GM18498 (cell line): ENCODE results near the gene NFIA.
"Not testable (repeated sequence)": the region's sequence is repeated elsewhere in the genome, so short reads cannot be mapped to it uniquely, and the experiment has no call there.

Experiments used
- ATAC-seq: cut with Tn5 transposase; IDR thresholded peaks from one replicate; pipeline ENCODE4 v1.9.1; 2021; ENCODE audit warnings: mild to moderate bottlenecking, moderate library complexity; ENCODE audit not compliant: unreplicated experiment

NFIA gene

DNA sequence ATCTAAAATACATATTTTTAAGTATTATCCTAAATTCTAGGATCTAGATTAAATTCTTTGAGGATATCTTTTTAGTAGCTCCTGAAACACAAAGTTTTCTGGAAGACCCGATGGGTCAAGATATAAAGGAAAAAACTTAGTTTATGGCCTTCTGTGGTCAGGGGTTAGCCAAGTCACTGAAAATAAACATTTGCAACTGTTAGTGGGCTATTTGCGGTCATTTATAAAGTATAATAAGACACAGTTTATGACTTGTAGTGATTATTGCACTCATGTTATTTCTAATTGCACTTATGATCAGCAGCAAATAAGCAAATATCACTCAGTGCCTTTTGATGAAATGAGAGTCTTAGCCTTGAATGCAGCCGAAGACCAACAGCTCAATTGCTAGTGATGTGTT is 183.3 kb downstream of the NFIA start:
- no peak for ATAC-seq

DNA sequence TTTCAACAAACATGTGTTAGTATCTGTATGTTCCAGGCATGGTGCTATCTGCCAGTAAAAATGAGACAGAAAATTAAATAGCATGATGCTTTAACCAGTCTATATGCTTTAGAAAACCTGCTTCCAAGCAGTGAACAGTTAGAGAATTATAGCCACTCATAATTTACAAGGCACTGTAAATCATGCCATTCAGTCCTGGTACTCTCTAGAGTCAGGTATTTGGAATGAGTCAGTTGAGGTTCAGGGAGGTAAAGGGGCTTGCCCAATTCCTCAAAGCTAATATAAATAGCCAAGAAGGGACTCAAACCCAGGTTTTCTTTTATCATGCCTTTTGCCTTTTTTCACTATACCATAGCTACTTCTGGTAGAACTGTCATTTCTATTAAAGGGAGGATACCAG is 184.4 kb downstream of the NFIA start:
- no peak for ATAC-seq

DNA sequence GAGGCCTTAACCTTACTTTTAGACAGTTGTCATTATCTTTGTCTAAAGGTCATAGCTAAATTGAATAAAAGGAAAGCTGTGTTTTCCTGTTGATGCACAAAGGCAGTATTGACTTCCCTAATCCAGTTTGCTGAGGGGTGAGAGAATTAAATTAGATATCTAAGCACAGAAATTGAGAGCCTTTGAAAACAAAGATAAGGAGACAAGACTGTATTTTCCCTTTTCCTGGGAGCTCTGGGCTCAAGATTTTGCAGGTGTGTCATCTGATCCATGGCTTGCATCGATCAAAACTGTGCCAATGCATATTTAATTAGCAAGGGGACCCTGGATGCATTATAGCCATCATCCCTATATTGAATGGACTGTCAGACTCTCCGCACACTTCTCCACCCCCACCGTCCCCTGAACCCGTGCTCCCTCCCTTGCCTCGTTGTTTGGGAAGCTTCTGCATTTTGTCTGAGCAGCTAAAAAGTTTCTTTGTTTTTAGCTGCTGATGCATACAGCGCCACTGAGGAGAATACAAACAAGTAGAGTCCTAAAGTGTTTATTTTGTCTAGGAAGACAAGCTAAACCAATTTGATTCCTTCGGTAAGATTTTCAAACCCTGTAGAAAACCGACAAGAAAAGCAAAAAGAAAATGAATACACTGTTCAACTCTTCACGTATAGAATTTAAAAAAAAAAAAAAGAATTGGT is 186.3 kb downstream of the NFIA start:
- ATAC-seq = no peak

DNA sequence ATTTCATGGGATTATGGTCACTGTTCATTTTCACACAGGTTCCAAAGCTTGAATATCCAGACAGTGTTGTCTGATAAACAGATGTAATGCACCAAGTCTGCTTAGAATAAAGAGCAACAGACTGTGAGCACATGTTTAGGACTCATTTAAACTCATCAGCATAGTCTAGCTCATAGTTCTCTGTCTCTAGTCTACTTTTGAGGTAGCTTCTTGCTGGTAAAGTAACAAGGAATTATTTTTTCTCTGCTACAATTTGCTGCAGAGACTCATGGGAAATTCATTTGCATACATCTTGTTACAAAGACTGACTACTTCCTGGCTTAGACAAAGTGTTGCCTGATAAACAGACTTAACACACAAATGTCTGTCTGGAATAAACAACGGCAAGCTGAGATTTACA is 187.2 kb downstream of the NFIA start:
- no peak for ATAC-seq

DNA sequence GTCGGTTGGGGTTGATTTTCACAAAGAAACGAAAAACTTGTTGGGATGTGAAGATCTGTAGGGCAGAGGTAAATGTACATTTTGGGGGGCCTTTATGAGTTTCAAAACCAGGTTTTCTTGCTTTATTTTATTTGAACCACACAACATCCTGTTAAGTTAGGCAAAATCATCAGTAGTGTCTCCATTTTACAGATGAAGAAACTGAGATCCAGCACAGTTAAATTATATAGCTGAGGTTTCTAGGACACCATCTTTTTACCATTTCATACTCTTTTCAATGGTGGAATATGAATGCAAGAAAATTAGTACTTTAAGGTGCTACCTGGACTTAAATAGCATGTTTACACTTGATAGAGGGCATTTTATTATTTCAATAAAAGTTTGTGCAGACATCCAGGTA is 187.7 kb downstream of the NFIA start:
- ATAC-seq = no peak

DNA sequence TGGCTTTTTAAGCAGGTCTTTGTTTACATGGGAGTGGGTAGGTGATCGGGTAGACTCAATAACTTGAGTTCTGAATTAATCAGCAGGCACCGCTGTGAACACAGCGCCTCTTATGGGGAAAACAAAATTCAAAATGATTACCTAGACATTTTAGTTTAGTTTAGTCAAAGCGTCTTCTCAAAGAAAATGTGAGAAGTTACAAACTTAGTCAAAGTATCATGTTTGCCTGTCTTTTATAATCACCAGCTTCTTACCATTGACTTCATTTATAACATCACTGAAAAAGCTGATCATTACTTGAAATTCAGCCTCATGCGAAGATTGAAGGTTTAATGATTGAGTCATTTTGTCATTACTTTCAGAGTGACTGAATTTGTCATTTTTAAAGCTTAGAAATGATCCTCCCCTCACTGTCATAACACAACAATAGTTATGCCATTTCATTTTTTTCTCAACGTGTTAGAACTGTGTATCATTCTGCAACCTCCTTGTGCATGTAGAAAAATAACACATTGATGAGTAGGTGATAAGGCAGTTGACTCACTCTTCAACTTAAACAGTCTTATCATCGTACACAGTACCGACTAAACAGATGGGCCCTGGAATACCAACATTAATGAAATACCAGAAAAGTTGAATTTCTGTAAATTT is 188.5 kb downstream of the NFIA start:
- ATAC-seq = no peak

DNA sequence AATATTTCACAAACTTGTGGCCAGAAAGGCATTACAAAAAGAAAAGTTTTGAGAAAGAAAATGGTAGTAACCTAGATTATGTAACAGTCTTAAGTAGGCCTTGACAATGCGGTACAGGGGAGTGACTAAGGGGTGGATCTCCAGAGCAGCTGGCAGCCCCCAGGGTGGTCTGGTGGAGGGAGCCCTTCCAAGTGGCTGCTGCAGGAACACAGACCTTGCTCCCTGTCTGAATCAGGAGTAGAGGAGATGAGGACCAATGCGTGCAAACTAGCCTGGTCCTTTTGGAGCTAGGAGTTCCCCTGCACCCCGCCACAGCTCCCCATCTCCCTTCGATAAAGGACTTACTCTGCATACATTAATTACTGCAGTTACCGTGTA is 189.0 kb downstream of the NFIA start:
- ATAC-seq = no peak

DNA sequence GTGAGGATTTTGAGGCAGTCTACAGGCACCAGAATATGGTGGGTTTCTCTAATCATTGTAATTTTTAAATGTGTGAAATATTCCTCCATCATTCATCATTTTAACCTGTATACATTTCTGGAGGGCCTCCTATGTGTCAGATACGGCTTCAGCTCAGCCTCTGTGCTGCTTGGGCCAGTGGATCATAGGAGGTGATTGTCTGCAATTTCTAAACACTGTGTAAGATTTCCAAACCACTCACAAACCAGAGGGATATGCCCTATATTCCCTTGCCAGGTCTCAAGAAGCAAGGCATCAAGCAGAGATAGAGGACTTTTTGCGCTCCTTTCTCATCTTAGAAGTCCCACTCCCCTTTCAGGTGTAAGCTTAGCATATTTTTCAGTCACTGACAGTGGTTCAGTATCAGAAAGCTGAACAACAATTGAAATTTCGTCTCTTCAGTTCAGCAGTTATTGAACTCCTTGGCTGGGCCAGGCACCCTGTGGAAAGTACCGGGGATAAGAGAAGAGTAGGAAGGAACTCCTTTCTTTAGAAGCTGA is 190.9 kb downstream of the NFIA start:
- no peak for ATAC-seq

DNA sequence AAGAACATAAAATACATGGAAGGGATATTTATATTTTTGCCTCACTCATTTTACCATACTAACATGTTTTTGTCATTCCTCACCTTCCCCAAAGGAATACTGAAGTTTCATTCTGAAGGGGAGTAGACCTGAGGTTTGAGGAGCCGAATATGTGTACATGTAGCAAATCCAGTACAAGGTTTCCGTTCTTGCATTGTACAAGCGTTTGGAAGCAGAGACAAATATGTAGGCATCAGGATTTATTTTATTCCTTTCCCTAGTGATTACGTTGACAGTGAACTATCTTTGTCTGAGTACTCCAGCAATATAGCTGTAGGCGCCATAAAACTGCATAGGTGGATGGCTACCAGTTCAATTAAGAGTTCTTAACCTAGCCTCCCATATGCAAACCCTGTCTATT is 191.5 kb downstream of the NFIA start:
- no peak for ATAC-seq

DNA sequence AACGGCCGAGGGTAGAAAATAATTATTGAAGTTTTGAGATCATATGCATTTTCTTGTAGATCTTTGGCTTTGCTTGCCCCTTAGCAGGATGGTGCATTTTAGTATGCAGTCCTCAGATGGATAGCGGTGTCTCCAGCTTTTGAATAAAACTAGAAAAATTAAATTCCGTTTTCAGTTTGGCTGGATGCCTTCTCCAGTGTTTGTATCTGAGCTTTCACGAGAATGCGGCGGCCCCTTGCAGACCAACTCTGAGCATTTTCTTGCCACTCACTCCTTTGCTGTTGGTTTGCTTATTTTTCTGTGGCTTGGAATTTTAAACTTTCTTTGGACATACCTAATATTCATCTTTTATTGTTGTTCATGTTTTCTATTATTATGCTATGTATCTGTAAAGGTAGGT is 192.6 kb downstream of the NFIA start:
- ATAC-seq = no peak

DNA sequence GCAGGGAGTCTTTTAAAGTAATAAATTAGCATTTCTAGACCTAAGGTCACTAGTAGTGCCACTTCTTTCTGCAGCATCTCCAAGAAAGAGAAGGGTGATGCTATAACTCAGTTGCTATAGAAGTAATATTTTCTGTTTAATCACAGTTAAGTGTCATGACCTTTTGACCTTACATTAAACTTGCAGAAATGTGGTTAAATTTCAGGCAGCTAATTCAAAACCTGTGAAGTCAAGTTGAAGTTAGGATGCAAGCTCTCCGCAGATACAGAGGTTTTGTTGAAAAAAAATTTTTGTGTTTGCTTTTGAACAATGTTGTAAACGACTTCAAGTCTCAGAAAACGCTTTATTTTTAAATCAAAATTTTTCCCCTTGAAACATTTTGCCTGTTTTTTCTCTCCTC is 193.9 kb downstream of the NFIA start:
- no peak for ATAC-seq

DNA sequence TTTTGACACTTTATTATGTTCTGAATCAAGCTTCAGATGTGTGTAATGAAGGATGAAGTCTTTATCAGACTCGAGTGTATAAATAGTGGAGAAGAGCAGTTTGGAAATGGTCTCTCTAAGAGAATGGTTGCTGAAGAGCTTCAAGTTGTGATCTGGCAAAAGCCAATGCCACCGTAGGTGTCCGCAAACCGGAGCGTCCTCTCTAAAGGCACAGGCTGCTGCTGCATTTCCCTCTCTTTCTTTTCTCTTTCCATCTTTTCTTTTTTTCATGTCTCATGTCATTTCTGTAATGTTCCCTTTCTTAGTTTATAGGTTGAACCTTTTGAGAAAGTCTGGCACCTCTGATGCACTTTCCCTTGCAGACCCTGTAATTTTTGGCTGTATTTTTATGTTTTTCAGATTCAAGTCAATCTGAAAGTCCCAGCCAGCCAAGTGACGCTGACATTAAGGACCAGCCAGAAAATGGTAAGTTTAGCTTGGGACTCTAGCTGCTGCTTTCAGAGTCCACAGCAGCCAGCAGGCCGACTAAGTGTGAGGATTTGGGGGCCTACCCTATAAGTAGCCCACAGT is 194.8 kb downstream of the NFIA start:
- ATAC-seq = no peak

DNA sequence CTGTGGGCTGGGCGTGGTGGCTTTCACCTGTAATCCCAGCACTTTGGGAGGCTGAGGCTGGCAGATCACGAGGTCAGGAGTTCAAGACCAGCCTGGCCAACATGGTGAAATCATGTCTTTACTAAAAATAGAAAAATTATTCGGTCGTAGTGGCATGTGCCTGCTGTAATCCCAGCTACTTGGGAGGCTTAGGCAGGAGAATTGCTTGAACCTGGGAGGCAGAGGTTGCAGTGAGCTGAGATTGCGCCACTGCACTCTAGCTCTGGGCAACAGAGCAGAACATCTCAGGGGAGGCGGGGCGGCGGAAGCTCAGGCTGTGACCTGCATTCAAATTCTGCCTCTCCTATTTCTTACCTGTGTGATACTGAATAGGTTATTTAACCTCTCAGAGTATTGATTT is 196.1 kb downstream of the NFIA start:
- ATAC-seq = not testable (repeated sequence)

DNA sequence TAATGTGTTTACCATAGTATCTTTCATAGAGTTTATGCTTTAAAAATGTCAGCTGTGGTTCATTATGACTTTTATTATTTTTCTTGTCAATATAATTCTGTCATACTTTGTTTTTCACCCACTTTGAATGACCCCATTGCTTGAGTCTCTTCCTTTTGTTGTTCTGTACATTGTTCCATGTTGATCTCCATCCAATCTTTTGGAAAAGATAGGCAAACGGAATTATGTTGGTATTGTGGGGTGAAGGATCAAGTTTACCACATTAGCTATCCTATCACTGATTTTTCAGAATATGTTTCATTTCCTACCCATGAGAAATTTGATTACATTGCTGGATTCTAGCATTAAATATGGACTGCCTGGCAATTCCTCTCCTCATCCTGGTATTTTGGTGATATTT is 196.6 kb downstream of the NFIA start:
- ATAC-seq = no peak

DNA sequence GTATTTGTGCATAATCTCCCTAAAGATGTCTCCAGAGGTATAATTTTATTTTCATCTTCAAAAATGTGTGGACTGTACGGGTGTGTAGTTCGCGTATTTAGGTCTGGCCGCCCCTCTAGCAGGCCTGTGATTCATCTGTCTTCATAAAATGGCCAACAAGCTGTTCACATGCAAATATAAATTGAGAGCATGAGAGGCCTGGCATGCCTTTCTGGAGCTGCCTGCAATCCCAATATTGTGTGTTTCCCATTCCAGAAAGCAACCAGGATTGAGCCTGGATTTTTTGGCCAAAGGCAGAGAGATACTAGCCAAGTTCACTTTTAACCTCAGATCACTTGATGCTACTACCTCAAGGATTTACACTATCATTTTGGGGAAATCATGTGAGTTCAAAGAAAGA is 197.2 kb downstream of the NFIA start:
- ATAC-seq = no peak

DNA sequence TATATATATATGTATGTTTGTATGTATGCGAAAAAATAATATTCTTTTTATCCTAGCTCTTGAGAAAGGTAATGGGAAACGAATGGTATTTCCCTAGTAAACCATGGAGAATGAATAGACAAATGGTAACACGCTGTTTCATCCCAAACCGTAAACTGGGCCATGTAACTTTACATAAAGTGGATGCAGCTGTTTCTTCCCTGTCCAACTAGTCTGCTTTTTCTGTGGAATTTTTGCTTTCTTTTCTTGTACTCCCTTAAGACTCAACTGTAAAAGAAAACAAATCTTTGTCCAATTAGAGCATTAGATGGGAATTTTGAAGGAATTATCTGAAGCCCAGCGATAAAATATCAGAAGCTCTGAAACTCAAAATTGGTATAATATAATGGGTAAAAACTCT is 198.1 kb downstream of the NFIA start:
- no peak for ATAC-seq

DNA sequence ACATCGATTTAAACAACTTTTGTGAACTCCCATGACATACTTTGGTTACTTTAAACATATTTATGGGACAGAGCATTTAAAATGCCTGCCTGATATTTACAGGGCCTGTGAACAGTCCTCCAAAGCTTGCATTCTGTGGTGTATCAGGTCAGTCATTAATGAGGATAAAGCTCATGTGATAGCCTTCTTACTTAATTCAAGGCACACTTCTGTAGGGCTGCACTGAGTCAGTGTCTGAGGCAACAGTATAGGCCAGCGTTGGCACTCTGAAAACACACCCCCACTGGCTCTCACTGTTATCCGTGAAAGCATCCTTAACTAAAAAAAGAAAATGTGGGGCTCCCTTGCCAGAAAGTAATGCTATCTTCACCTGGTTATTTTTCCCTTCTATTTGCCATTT is 200.0 kb downstream of the NFIA start:
- no peak for ATAC-seq

DNA sequence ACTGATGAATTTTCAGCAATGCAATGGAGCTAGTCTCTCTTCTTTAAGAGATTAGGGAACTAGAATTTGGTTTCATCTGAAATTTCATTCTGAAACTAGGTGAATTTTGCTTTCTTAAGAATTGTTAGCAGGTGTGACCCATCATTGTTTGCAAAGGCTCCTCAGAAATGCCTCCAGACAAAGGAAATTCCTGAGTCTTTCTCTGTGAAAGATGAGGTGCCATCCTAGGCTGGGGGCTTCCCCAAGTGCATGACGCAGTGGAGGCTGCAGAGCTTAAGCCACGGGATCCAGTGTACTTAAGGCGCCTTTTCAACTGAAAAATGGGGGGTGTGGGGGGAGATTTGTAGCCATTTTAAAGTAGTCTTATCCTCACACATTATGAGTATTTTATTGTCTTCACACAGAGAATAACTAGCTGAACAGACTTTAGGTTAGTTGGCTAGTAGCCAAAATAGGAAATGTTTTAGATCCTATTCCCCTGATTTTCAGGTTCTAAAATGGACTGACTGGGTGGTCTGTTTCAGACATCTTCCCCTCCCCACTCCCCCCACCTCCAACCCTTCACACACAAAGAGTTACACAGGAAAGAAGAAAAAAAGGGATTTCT is 202.0 kb downstream of the NFIA start:
- ATAC-seq = no peak

DNA sequence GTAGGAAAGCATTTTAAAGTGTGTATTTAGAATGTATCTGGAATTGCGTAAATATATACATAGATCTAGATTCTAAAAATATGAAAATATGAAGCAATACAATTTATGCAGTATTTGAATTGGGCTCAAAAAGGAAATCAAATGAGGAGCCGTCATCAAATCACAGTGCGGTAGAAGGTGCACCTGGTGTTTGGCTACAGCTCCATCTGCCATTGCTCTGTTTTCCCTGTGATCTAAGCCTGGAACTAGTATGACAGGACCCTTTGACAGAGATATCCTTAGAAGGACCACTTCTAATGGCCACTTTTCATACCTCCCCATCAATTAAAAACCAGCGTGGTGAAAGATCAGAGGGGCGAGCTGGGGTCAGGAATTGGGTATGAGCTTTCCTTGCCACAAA is 202.6 kb downstream of the NFIA start:
- no peak for ATAC-seq

DNA sequence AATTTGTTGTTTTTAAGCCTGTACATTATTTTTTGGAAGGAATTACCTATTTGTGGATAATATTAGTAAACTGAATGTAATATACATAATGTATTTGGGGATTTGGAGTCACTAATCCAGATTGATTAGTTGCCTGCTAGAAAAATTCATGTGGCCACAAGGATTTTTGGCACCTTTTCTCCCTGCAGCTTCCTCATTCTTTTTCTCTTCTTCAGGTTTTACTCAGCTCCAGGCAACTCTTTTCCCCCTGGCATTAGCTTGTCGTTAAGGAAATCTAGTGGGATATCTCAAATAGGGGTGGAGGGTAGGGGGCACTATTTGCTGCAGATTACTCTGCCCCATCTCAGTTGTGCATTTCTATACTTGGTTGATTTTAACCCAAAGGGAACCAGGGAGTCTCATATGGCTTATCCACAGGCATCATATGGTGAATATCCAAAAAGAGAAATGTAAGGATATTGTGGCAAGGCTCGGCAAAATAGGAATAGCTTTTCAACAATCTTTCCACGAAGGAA is 203.1 kb downstream of the NFIA start:
- ATAC-seq = no peak

DNA sequence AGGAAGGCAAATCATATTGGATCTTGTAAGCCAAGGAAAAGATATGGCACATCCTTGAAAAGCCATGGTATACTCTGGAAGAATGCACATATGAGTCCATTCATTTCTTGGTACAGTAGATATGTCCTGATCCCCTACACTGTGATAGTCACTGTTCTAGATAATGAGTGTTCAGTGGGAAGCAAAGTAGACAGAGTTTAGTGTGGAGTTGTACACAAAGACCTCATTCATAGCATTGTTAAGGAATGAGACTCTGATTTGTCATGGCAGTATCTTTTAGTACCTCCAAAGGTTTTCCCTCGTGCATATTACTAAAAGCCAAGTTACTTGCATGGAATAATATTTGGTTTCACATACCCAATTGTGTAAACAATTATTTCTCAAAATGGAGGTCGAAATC is 204.7 kb downstream of the NFIA start:
- ATAC-seq = no peak

DNA sequence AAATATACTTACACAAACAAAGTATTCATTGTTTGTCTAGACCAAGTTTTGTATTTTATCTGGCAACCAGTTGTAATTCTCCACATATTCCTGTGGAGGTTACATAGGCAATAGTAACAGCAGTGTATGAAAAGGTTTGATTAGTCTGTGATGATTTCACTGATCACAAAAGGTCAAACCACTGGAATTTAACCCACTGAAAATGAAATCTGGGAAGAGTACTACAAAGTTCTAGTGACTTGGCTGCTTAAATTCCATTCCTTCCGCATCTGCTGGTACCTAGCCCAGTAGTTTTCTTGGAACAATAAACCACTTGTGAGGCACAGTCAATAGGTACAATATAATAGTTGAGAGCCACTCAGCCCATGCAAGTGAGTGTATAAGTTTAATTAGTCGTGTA is 205.4 kb downstream of the NFIA start:
- ATAC-seq = no peak
